ENCODE data around the gene RMRP.
A peak's percentile ranks its signal among the peaks of the same experiment; 100 is the strongest.

RMRP gene

DNA sequence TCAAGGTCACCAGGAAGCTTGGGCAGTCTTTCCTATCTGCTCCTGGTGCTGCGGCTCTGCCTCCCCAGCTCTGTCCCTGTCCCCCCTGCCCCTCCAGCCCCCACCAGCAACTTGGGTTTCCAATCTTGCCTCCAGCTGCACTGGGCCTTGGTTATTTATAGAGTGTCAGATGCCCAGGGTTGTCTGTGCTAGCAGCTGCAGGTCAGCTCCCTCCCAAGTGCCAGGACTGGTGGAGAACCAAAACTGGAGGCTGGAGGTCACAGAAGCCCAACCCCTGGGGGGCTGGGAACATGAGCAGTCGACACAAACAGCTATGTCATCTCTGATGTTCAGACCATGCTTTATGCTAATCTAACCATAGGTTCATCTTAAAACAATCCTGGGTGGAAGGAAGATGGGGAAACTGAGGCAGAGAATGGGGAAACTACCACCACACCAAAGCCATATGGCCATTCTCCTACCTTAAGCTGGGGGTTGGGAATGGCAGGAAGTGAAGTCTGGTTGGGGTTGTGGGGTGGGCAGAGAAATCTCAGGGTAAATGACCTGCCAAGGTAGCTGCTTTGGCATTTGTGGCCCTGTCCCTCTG is 30.2 kb upstream of the RMRP start:
- H3K27ac ChIP-seq: peak overlapping the region; percentile 73

DNA sequence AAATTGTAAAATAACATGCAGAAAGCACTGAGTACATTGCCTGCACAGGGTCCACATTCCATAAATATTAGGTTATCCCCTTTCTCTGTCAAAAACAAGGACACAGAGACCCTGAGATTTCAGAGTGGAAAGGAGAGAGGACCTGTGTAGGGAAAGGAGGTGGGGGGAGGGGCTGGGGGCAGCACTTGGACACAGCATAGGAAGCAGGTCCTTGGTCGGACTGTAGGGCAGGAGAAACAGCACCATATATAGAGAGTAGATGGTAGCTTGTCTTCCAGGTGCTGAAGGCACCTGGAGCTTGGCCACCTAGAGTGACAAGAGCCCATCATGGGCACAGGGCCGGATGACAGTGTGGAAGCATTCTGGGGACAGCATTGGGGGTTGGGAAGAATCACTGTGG is 29.5 kb upstream of the RMRP start:
- H3K27ac ChIP-seq: no peak overlapping the region
- DNase-seq (ENCODE audit: low read depth, low spot score): no peak

More for the DNA sequence above, 30.2 kb upstream of the RMRP start:
- no peak for DNase-seq (ENCODE audit: low read depth, low spot score)

DNA sequence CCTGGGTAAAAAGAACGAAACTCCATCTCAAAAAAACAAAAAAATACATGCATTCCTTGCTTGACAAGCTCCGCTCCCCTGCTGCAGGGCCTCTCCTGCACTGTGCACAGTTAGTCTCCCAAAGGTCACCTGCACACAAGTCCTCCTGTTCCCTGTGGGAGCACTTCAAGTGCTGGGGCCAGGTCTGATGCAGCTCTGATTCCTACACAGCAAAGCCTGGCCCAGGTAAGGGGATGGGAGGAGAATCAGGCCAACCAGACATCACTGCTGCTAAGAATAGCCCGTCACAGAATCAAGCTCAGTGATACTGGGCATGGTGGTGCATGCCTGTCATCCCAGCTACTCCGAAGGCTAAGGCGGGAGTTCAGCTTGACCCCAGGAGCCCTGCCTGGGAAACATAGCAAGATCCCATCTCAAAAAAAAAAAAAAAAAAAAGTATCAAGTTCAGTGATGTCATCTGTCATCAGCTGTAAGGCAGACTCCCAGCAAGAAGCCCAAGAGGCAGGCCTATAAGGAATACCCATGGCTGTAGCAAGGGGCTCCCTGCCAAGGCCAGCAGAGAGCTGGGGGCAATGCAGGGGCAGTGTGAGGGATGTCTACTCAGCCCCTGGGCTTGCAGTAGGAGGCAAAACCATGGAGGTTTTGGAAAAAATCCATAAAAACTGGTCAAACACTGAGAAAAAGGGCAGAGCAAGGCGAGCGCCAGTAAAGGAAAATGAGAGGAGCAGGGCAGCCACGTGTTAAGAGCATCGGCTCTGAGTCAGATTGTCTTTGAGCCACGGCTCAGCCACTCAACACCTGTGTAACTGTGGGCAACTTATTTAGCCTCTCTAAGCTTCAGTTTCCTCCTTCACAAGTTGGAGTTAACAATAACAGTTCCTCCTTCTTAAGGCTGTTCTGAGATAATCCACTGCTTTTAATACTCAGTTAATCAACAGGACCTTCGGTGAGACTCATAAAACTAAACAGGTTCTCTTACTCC is 28.7 kb upstream of the RMRP start:
- no peak for DNase-seq (ENCODE audit: low read depth, low spot score)
- H3K27ac ChIP-seq: no peak overlapping the region

DNA sequence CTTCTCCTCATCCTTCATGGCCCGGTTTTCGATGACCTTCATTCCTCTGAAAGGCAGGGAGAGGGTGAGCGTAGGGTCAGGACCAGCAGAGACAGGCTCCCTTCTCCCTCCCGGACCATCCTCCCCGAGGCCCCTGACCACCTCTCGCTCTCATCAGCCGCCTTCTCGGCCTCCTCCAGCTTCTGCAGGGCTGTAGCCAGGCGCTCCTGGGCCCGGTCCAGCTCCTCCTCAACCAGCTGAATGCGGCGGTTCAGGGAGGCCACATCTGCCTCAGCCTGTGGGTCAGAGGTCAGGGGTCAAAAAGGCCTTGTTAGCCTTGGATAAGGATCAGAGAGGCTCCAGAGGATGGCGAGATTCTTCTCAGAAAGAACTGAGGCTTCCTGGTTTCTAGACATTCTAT is 27.7 kb upstream of the RMRP start:
- H3K27ac ChIP-seq: no peak overlapping the region
- no peak for DNase-seq (ENCODE audit: low read depth, low spot score)

DNA sequence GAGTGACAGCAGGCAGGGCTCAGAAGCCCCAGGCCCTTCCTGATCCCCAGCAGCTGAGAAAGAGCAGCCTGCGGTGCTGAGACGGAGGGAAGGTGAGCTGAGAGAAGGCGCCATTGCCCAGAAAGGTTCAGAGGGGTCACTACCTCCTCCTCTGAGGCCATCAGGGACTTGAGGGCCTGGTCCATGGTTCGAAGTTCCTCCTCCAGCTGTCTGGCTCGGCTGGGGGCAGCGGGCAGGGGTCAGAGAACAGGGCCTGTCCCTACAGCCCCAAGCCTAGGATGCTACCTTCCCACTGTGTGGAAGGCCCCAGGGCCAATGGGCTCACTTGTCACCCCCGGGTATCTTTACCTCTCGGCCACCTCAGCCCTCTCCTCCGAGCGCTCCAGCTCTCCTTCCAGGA is 27.1 kb upstream of the RMRP start:
- no peak for DNase-seq (ENCODE audit: low read depth, low spot score)
- H3K27ac ChIP-seq: no peak overlapping the region

DNA sequence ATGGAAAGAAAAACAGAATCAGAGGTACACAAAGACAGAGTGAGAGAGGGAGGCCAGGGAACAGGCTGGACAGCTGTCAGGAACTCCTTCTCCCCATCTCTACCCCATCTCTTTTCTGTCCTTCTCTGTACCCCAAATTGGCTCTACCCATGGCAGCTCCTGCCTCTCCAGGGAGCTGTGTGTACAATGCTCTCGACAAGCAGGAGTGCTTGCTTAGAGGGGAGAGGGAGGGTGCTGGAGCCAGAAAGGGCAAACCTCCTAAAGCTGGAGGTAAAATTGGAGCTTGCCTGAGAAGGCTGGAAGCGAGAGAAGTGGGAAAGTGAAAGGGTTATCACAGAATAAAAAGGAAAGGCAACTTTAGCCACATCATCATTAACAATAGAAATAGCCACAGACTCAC is 25.5 kb upstream of the RMRP start:
- no peak for DNase-seq (ENCODE audit: low read depth, low spot score)
- no peak overlapping the region for H3K27ac ChIP-seq

DNA sequence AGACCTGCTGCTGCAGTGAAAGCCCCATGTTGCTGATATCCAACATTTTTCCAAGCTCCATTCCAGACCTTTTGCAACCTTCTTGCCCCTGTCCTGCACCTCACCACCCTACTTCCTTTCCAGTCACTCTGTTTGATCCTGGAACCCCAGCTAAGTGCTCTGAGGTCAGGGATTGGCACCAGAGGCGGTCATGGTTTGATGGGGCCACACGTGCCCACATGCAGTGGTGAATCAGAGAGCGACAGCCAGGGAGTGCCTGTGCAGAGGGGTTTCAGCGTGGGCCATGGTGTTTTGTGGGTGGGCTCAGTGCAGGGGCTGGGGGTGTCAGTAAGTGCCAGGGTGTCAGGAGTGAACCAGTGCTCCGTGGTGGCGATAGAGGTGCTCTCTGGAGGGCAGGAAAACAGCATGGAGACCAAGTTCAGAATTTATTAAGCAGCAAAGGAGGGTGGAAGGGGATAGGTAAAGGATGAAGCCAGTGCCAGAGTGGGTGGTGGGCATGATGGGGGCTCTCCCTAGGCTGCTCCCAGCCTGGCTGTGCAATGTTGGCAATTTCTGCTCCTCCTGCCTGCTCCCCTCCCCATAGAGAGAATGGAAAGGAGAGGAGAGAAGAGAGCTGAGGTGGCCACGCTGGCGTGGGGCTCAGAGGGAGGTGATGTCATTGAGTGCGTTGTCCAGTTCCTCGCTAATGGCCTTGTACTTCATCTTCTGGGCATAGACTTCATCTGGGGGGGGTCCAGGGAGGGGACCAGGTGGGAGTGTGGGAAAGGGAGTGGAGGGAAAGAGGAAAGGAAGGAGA is 24.9 kb upstream of the RMRP start:
- H3K27ac ChIP-seq: no peak overlapping the region
- no peak for DNase-seq (ENCODE audit: low read depth, low spot score)

DNA sequence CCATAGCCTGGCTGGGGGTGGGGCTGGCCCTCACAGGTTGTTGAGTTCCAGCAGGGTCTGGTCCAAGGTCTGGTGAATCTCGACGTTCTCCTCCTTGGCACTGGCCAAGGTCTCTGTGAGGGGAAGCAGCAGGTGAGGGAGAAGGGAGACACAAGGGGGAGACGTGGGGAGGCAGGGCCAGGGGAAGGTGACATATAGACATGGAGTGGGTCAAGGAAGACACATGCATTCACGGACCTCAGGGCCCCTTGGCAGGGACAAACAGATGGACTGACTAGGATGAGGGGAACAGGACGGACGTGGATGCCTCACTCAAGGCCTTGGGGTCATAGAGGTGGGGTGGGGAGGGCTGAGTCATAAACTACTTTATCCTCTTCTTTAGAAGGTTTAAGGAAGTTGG is 24.2 kb upstream of the RMRP start:
- no peak overlapping the region for H3K27ac ChIP-seq
- DNase-seq (ENCODE audit: low read depth, low spot score): no peak

DNA sequence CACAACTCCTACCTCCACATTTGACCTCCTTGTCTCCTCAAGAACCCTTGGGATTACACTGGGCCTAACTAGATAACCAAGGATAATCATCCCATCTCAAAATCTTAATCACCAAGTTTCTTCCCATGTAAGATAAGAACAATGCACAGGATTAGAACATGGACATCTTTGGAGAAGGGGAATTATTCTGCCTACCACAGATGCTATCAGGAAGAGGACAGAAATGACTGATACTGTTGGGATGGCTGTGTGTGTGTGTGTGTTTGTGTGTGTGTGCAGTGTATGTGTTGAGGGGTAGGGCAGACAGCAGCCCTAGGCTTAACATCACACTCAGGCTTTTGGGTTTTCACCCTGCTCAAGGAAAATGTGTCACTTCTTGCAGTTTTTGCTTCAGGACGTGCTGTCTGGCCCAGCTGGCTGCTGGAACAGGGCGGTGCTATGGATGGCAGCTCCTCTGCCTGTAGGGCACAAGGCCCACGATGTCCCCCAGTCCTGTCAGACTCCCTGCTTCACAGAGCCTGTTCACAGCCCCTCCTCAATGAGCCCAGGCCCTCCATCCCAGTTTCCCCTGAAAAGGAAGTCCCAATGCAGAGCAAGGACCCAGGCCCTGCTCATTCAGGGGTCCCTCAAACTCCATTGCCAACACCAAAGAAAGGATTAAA is 23.7 kb upstream of the RMRP start:
- H3K27ac ChIP-seq: no peak overlapping the region
- DNase-seq (ENCODE audit: low read depth, low spot score): no peak

DNA sequence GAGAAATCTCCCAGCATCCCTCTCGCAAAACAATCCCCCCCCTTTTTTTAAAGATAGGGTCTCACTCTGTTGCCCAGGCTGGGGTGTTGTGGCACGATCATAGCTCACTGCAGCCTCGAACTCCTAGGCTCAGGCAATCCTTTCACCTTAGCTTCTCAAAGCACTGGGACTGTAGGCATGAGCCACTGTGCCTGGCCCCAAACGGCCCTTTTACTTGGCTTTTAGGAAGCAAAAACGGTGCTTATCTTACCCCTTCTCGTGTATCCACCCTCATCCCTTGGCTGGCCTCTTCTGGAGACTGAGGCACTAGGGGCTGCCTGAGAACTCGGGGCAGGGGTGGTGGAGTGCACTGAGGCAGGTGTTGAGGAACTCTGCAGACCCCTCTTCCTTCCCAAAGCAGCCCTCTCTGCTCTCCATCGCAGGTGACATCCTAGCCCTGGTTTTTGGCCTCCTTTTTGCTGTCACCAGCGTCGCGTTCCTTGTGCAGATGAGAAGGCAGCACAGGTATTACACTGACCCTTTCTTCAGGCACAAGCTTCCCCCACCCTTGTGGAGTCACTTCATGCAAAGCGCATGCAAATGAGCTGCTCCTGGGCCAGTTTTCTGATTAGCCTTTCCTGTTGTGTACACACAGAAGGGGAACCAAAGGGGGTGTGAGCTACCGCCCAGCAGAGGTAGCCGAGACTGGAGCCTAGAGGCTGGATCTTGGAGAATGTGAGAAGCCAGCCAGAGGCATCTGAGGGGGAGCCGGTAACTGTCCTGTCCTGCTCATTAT is 22.7 kb upstream of the RMRP start:
- no peak for DNase-seq (ENCODE audit: low read depth, low spot score)

DNA sequence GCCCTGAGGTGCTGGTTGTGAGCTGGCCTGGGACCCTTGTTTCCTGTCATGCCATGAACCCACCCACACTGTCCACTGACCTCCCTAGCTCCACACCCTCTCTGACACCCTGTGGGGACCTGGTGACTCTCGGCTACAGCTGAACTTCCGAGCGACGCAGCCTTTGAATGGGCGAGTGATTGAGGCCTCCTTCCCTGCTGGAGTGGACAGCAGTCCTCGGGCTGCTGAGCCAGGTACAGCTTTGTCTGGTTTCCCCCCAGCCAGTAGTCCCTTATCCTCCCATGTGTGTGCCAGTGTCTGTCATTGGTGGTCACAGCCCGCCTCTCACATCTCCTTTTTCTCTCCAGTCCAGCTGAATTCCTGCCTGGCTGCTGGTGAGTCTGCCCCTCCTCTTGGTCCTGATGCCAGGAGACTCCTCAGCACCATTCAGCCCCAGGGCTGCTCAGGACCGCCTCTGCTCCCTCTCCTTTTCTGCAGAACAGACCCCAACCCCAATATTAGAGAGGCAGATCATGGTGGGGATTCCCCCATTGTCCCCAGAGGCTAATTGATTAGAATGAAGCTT is 22.0 kb upstream of the RMRP start:
- no peak for DNase-seq (ENCODE audit: low read depth, low spot score)
- no peak overlapping the region for H3K27ac ChIP-seq

More for the DNA sequence above, 22.7 kb upstream of the RMRP start:
- no peak overlapping the region for H3K27ac ChIP-seq

DNA sequence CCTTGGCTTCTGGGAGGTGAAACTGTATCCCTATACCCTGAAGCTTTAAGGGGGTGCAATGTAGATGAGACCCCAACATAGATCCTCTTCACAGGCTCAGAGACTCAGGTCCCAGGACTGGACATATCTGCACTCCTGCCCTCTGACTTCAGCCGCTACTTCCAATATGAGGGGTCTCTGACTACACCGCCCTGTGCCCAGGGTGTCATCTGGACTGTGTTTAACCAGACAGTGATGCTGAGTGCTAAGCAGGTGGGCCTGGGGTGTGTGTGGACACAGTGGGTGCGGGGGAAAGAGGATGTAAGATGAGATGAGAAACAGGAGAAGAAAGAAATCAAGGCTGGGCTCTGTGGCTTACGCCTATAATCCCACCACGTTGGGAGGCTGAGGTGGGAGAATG is 21.3 kb upstream of the RMRP start:
- DNase-seq (ENCODE audit: low read depth, low spot score): no peak
- H3K27ac ChIP-seq: no peak overlapping the region

DNA sequence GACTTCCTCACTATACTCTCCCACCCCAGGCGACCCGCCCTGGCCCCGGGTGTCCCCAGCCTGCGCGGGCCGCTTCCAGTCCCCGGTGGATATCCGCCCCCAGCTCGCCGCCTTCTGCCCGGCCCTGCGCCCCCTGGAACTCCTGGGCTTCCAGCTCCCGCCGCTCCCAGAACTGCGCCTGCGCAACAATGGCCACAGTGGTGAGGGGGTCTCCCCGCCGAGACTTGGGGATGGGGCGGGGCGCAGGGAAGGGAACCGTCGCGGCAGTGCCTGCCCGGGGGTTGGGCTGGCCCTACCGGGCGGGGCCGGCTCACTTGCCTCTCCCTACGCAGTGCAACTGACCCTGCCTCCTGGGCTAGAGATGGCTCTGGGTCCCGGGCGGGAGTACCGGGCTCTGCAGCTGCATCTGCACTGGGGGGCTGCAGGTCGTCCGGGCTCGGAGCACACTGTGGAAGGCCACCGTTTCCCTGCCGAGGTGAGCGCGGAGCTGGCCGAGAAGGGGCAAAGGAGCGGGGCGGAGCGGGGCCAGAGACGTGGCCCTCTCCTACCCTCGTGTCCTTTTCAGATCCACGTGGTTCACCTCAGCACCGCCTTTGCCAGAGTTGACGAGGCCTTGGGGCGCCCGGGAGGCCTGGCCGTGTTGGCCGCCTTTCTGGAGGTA is 18.0 kb upstream of the RMRP start:
- no peak overlapping the region for H3K27ac ChIP-seq
- DNase-seq (ENCODE audit: low read depth, low spot score): no peak

DNA sequence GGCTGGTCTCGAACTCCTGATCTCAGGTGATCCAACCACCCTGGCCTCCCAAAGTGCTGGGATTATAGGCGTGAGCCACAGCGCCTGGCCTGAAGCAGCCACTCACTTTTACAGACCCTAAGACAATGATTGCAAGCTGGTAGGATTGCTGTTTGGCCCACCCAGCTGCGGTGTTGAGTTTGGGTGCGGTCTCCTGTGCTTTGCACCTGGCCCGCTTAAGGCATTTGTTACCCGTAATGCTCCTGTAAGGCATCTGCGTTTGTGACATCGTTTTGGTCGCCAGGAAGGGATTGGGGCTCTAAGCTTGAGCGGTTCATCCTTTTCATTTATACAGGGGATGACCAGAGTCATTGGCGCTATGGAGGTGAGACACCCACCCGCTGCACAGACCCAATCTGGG is 17.4 kb upstream of the RMRP start:
- DNase-seq (ENCODE audit: low read depth, low spot score): no peak
- H3K27ac ChIP-seq: no peak overlapping the region

DNA sequence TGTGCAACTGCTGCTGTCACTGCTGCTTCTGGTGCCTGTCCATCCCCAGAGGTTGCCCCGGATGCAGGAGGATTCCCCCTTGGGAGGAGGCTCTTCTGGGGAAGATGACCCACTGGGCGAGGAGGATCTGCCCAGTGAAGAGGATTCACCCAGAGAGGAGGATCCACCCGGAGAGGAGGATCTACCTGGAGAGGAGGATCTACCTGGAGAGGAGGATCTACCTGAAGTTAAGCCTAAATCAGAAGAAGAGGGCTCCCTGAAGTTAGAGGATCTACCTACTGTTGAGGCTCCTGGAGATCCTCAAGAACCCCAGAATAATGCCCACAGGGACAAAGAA is 16.2 kb upstream of the RMRP start:
- no peak overlapping the region for H3K27ac ChIP-seq
- DNase-seq (ENCODE audit: low read depth, low spot score): no peak

DNA sequence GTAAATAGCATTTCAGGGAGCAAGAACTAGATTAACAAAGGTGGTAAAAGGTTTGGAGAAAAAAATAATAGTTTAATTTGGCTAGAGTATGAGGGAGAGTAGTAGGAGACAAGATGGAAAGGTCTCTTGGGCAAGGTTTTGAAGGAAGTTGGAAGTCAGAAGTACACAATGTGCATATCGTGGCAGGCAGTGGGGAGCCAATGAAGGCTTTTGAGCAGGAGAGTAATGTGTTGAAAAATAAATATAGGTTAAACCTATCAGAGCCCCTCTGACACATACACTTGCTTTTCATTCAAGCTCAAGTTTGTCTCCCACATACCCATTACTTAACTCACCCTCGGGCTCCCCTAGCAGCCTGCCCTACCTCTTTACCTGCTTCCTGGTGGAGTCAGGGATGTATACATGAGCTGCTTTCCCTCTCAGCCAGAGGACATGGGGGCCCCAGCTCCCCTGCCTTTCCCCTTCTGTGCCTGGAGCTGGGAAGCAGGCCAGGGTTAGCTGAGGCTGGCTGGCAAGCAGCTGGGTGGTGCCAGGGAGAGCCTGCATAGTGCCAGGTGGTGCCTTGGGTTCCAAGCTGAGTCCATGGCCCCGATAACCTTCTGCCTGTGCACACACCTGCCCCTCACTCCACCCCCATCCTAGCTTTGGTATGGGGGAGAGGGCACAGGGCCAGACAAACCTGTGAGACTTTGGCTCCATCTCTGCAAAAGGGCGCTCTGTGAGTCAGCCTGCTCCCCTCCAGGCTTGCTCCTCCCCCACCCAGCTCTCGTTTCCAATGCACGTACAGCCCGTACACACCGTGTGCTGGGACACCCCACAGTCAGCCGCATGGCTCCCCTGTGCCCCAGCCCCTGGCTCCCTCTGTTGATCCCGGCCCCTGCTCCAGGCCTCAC is 15.6 kb upstream of the RMRP start, which contains the start of gene CA9:
CA9 (plus strand) TSS at position 797 of the 893 bp plus-strand sequence; CDS start at position 829, 32 bp downstream.
- H3K27ac ChIP-seq: peak within 1 kb of the TSS; percentile 15
- DNase-seq (ENCODE audit: low read depth, low spot score): no peak

DNA sequence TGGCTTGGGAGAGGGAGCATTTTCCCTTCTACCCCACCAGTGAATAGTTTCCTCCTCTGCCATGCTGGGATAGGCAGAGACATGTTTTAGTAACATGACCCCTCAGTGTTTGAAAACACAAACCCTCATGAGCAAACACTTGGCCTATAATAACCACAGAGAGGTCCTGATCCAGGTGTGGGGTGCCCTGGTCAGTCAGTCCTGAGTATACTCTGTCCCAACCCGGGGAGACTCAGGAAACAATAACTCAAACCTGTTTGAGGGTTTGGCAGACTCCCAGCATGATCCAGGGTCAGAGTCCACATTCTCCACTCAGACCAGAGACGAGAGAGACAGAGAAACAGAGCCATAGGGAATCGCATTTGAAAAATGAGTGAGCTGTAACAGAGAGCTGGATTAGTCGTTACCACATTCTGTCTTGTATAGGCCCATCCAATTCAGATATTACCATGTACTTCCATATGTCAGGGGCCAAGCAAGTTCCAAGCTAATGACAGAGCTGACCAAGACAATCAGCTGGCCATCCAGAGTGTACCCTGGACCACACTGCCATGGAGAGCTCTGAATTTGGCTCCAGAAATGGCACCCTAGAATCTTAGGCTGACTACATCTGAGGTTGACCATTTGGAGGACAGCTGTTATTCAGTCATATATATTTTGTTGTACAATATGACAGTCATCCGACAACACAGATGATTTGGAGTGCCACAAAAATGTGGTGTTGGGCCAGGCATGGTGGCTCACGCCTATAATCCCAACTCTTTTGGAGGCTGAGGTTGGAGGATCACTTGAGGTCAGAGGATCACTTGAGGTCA is 11.7 kb upstream of the RMRP start:
- no peak for DNase-seq (ENCODE audit: low read depth, low spot score)
- H3K27ac ChIP-seq: peak overlapping the region; percentile 27
